OCI-LY3 (cell line): ENCODE data around the gene PRCP.
"Not testable (repeated sequence)": the region's sequence is repeated elsewhere in the genome, so short reads cannot be mapped to it uniquely, and the experiment has no call there.

Source experiments
- H2AFZ ChIP-seq: fragments of 200-600, 300-600 bp; shearing (Covaris generic); 2 replicates; pipeline ENCODE4 v1.6.0; 2014; ENCODE audit warnings: antibody characterized with exemption, low read depth, low read length
- H3K27ac ChIP-seq: fragments of 200-600, 300-600 bp; sonication (generic); 2 replicates; pipeline ENCODE4 v1.5.1; 2014; ENCODE audit warnings: mild to moderate bottlenecking, low read length, moderate library complexity, mixed read lengths
- H3K27me3 ChIP-seq: fragments of 200-600, 300-600 bp; sonication (generic); 2 replicates; pipeline ENCODE4 v1.6.1; 2014; ENCODE audit warnings: low read depth, low read length, mixed read lengths
- H3K36me3 ChIP-seq: fragments of 200-600, 300-600 bp; sonication (generic); replicated peaks from 2 replicates; pipeline ENCODE3; 2014; ENCODE audit warnings: low read depth, low read length, mixed read lengths
- H3K4me1 ChIP-seq: fragments of 300-600, 200-600 bp; sonication (generic); 2 replicates; pipeline ENCODE4 v1.6.1; 2014; ENCODE audit warnings: low read length, mixed read lengths
- H3K4me2 ChIP-seq: fragments of 200-600, 300-600 bp; sonication (generic); 2 replicates; pipeline ENCODE4 v1.6.1; 2014; ENCODE audit warnings: low read length, mixed read lengths
- H3K4me3 ChIP-seq: fragments of 300-600, 200-600 bp; sonication (generic); 2 replicates; pipeline ENCODE4 v1.5.1; 2014; ENCODE audit warnings: antibody characterized with exemption, mild to moderate bottlenecking, low read length, moderate library complexity
- H3K79me2 ChIP-seq: fragments of 300-600, 200-600 bp; shearing (Covaris generic); 2 replicates; pipeline ENCODE4 v1.6.1; 2014; ENCODE audit warnings: mild to moderate bottlenecking, low read length, mixed read lengths
- H3K9ac ChIP-seq: fragments of 300-600, 200-600 bp; shearing (Covaris generic); 2 replicates; pipeline ENCODE4 v1.6.0; 2014; ENCODE audit warnings: mild to moderate bottlenecking, low read length, moderate library complexity
- H3K9me3 ChIP-seq: fragments of 200-600, 300-600 bp; shearing (Covaris generic); 2 replicates; pipeline ENCODE4 v1.6.1; 2014; ENCODE audit warnings: low read length, mixed read lengths; ENCODE audit not compliant: insufficient read depth
- H4K20me1 ChIP-seq: fragments of 200-600, 300-600 bp; sonication (generic); 2 replicates; pipeline ENCODE4 v1.6.1; 2016; ENCODE audit warnings: low read length, mixed read lengths; ENCODE audit not compliant: insufficient read depth
- CTCF ChIP-seq: fragments of 200-600, 300-600 bp; sonication (generic); IDR thresholded peaks from 2 replicates; pipeline ENCODE4 v1.5.1; 2014; ENCODE audit warnings: antibody characterized with exemption, low read length, low read depth
- EZH2phosphoT487 ChIP-seq: fragments of 200-600 bp; shearing (Covaris generic); IDR thresholded peaks from 2 replicates; pipeline ENCODE4 v1.6.1; 2018; ENCODE audit warnings: antibody characterized with exemption, mixed run types, low read depth

PRCP gene

DNA sequence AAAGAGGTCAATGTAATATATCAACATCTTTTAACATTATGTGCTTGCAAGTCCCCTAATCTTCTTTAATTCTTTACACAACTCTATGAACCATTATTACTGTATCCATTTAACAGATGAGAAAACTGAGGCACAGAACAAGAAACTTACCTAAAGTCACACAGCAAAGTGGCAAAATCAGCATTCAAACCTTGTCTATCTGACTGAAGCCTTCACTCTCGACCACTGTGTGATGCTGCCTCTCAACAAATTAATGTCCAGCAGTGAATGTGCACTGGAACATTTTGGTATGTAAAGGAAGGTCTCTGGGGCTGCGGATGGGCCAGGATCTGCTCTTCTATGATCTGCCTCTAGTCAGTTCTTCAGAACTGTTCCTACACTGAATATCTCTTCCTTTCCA lies 42.1 kb downstream of the PRCP start:
- H3K79me2 ChIP-seq: no peaks in the 10 kb centered on the region
- H3K9me3 ChIP-seq: no peaks in the 10 kb centered on the region
- TF ChIP-seq EZH2phosphoT487 (no peak), CTCF (no peak)
- H2AFZ ChIP-seq: no peak overlapping the region
- H3K4me1 ChIP-seq: no peaks in the 10 kb centered on the region
- no peak overlapping the region for H3K9ac ChIP-seq
- no peaks in the 10 kb centered on the region for H4K20me1 ChIP-seq
- no peaks in the 10 kb centered on the region for H3K27me3 ChIP-seq
- no peak overlapping the region for H3K4me3 ChIP-seq
- no peak overlapping the region for H3K27ac ChIP-seq
- no peak overlapping the region for H3K4me2 ChIP-seq
- H3K36me3 ChIP-seq: peaks cover 5% of the 10 kb centered on the region

- no peaks in the 10 kb centered on the region for H3K9me3 ChIP-seq
- no peak overlapping the region for H3K4me3 ChIP-seq
- no peak overlapping the region for H2AFZ ChIP-seq
- H4K20me1 ChIP-seq: no peaks in the 10 kb centered on the region
- no peak for TF ChIP-seq CTCF
- no peak for TF ChIP-seq EZH2phosphoT487
- H3K4me1 ChIP-seq: no peaks in the 10 kb centered on the region
- H3K9ac ChIP-seq: no peak overlapping the region
- H3K27ac ChIP-seq: no peak overlapping the region
- H3K36me3 ChIP-seq: peaks cover 5% of the 10 kb centered on the region
- H3K79me2 ChIP-seq: no peaks in the 10 kb centered on the region
- H3K27me3 ChIP-seq: no peaks in the 10 kb centered on the region
- no peak overlapping the region for H3K4me2 ChIP-seq
Measured at GRCh38 chr11:82857145-82857544, 43.1 kb downstream of the PRCP start.

DNA sequence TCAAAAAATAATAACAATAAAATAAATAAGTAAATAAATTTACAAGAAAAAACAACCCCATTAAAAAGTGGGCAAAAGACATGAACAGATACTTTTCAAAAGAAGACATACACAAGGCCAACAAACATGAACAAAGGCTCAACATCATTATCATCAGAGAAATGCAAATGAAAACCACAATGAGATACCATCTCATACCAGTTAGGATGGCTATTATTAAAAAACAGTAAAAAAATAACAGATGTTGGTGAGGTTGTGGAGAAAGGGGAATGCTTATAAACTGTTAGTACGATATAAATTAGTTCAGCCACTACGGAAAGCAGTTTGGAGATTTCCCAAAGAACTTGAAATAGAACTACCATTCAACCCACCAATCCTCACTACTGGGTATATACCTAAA lies 44.6 kb downstream of the PRCP start:
- H3K4me1 ChIP-seq: no peaks in the 10 kb centered on the region
- H2AFZ ChIP-seq: no peak overlapping the region
- no peak overlapping the region for H3K9ac ChIP-seq
- TF ChIP-seq CTCF: no peak
- TF ChIP-seq EZH2phosphoT487: no peak
- H3K27ac ChIP-seq: no peak overlapping the region
- H3K36me3 ChIP-seq: peaks cover 5% of the 10 kb centered on the region
- no peaks in the 10 kb centered on the region for H4K20me1 ChIP-seq
- H3K9me3 ChIP-seq: no peaks in the 10 kb centered on the region
- H3K4me3 ChIP-seq: no peak overlapping the region
- no peaks in the 10 kb centered on the region for H3K27me3 ChIP-seq
- no peak overlapping the region for H3K4me2 ChIP-seq
- H3K79me2 ChIP-seq: no peaks in the 10 kb centered on the region

- H3K27me3 ChIP-seq, H3K9ac ChIP-seq, H3K4me3 ChIP-seq, H3K36me3 ChIP-seq, H4K20me1 ChIP-seq, H3K4me2 ChIP-seq, H3K9me3 ChIP-seq, H3K27ac ChIP-seq, H2AFZ ChIP-seq, H3K4me1 ChIP-seq, H3K79me2 ChIP-seq: not testable (repeated sequence)
Measured at GRCh38 chr11:82854916-82855315, 45.3 kb downstream of the PRCP start.

DNA sequence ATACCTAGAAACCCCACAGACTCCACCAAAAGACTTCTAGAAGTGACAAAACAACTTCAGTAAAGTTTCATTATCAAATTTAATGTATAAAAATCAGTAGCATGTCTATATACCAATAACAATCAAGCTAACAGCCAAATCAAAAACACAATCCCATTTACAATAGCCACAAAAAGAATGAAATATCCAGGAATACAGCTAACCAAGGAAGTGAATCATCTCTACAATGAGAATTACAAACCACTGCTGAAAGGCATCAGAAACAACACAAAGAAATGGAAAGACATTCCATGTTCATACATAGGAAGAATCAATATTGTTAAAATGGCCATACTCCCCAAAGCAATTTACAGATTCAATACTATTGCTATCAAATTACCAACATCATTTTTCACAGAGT lies 46.0 kb downstream of the PRCP start:
- no peak overlapping the region for H3K9ac ChIP-seq
- H3K4me3 ChIP-seq: no peak overlapping the region
- H3K4me1 ChIP-seq: no peaks in the 10 kb centered on the region

More for the DNA sequence above, 46.0 kb downstream of the PRCP start:
- Histone ChIP-seq H3K79me2 (no peaks in the 10 kb centered on the region), H2AFZ (no peak overlapping the region), H3K36me3 (peaks cover 5% of the 10 kb centered on the region), H4K20me1 (no peaks in the 10 kb centered on the region), H3K9me3 (no peaks in the 10 kb centered on the region), H3K27me3 (no peaks in the 10 kb centered on the region), H3K4me2 (no peak overlapping the region), H3K27ac (no peak overlapping the region)
- TF ChIP-seq EZH2phosphoT487 (no peak), CTCF (no peak)
